Lung (tissue), 12 donors: ENCODE data around the gene TSSC4. TPM values are rescaled to one million over a fixed set of nuclear protein-coding genes. Genes with fewer than 3 reads are reported as not detected.

Source experiments
- ATAC-seq: fragments of 200-7000 bp; cut with Tn5 transposase; one replicate; pipeline ENCODE4 v1.9.1; 2020; ENCODE audit warnings: moderate number of reproducible peaks; ENCODE audit not compliant: insufficient read depth, low FRiP score
- DNase-seq, 3 donors: peaks; one replicate each; pipeline ENCODE4 v3.0.0-alpha.2; 2013 to 2017
- H3K27ac ChIP-seq, 2 donors: one replicate each; pipeline ENCODE4 v1.5.1; 2013; ENCODE audit warnings: mild to moderate bottlenecking in 2 of 2, moderate library complexity in 2 of 2, control low read depth in 1 of 2, inconsistent platforms in 1 of 2, low read depth in 1 of 2, low read length in 1 of 2
- H3K27me3 ChIP-seq, 3 donors: one replicate each; pipeline ENCODE4 v1.5.1; 2013; ENCODE audit warnings: low read length in 2 of 3; ENCODE audit not compliant: control insufficient read depth in 3 of 3, insufficient read depth in 3 of 3
- H3K36me3 ChIP-seq, 4 donors: one replicate each; pipeline ENCODE4 v1.5.1; 2013; ENCODE audit warnings: low read length in 4 of 4, mild to moderate bottlenecking in 1 of 4, moderate library complexity in 1 of 4; ENCODE audit not compliant: control insufficient read depth in 4 of 4, insufficient read depth in 4 of 4
- H3K4me1 ChIP-seq, 5 donors: one replicate each; pipeline ENCODE4 v1.5.1; 2013; ENCODE audit warnings: low read length in 5 of 5, mild to moderate bottlenecking in 2 of 5, moderate library complexity in 1 of 5; ENCODE audit not compliant: control insufficient read depth in 5 of 5, insufficient read depth in 5 of 5
- H3K4me3 ChIP-seq: one replicate; pipeline ENCODE4 v1.5.1; 2013; ENCODE audit warnings: mild to moderate bottlenecking, control low read depth, moderate library complexity
- H3K9ac ChIP-seq, 2 donors: one replicate each; pipeline ENCODE4 v1.5.1; 2013; ENCODE audit warnings: low read length in 2 of 2, control low read depth in 1 of 2; ENCODE audit not compliant: insufficient read depth in 1 of 2
- H3K9me3 ChIP-seq, 4 donors: one replicate each; pipeline ENCODE4 v1.5.1; 2013; ENCODE audit warnings: low read length in 3 of 4, mild to moderate bottlenecking in 1 of 4, moderate library complexity in 1 of 4; ENCODE audit not compliant: control insufficient read depth in 4 of 4, insufficient read depth in 3 of 4
- WGBS, 2 donors: extraction: QIAGEN DNeasy Blood & Tissue Kit; methylation state at CpG; one replicate each; pipeline ENCODE4 v1.1.7; 2013; 5-methylcytosine and 5-hydroxymethylcytosine counted together
- polyA plus RNA-seq, 2 donors: library from polyadenylated mRNA; stranded (reverse); fragments of 200-250 nt; gene quantifications; one replicate each; pipeline ENCODE4 v1.2.1, GENCODE V29; 2013
- total RNA-seq, 2 donors: library from RNA; depleted of rRNA in 1 of 2; stranded (reverse); fragments of >200 nt in 1 of 2; gene quantifications; one replicate each; pipeline ENCODE4 v1.2.1, GENCODE V29; 2014 to 2021
- TF ChIP-seq, protein P1 (sequence below): IDR thresholded peaks from 2 replicates; pipeline ENCODE4 v1.5.1; 2012; ENCODE audit warnings: mild to moderate bottlenecking; ENCODE audit errors: control extremely low read depth, extremely low read depth
- donor health status: control.
- donor health status: control.
- donor health status: Bipolar disorder and iron deficiency.
- donor health status: healthy.
- donor health status: DM: yes; HTN: yes; CAD: no.

TSSC4 gene
- total and polyA plus RNA-seq, 4 donors: 25.1 to 56.5 (median 49.8) TPM

DNA sequence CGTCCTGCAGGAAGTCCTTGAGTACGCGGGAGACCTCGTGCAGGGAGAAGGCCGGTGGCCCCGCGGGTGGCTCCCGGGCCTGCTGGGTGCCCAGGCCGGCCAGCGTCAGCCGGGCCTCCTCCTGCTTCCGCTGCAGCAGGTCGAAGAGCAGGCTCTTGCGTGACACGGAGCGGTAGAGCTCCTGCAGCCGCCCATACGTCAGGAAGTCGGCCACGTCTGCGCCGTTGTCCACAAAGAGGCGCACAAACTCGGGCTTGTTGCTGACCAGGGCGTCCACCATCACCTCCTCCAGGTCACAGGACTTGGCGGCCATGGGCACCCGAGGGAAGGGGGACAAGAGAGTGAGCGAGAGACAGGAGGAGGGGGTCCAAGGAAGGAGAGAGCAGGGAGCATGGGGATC is 14.6 kb downstream of the TSSC4 start:
- H3K9ac ChIP-seq: no peak overlapping the region
- WGBS, 2 donors: 87 to 92% methylated on average over 25 to 28 of the region's 28 CpGs
- no peak overlapping the region for H3K27ac ChIP-seq
- ATAC-seq (no peak), DNase-seq (no peak)
- H3K27me3 ChIP-seq: no peaks in the 10 kb centered on the region
- no peak overlapping the region for H3K4me3 ChIP-seq
- H3K4me1 ChIP-seq: peaks cover 0 to 8% (median 1%) of the 10 kb centered on the region in 5 donors
- H3K36me3 ChIP-seq: no peaks in the 10 kb centered on the region
- TF ChIP-seq, protein P1, sequence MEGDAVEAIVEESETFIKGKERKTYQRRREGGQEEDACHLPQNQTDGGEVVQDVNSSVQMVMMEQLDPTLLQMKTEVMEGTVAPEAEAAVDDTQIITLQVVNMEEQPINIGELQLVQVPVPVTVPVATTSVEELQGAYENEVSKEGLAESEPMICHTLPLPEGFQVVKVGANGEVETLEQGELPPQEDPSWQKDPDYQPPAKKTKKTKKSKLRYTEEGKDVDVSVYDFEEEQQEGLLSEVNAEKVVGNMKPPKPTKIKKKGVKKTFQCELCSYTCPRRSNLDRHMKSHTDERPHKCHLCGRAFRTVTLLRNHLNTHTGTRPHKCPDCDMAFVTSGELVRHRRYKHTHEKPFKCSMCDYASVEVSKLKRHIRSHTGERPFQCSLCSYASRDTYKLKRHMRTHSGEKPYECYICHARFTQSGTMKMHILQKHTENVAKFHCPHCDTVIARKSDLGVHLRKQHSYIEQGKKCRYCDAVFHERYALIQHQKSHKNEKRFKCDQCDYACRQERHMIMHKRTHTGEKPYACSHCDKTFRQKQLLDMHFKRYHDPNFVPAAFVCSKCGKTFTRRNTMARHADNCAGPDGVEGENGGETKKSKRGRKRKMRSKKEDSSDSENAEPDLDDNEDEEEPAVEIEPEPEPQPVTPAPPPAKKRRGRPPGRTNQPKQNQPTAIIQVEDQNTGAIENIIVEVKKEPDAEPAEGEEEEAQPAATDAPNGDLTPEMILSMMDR: no peak
- H3K9me3 ChIP-seq: no peaks in the 10 kb centered on the region

DNA sequence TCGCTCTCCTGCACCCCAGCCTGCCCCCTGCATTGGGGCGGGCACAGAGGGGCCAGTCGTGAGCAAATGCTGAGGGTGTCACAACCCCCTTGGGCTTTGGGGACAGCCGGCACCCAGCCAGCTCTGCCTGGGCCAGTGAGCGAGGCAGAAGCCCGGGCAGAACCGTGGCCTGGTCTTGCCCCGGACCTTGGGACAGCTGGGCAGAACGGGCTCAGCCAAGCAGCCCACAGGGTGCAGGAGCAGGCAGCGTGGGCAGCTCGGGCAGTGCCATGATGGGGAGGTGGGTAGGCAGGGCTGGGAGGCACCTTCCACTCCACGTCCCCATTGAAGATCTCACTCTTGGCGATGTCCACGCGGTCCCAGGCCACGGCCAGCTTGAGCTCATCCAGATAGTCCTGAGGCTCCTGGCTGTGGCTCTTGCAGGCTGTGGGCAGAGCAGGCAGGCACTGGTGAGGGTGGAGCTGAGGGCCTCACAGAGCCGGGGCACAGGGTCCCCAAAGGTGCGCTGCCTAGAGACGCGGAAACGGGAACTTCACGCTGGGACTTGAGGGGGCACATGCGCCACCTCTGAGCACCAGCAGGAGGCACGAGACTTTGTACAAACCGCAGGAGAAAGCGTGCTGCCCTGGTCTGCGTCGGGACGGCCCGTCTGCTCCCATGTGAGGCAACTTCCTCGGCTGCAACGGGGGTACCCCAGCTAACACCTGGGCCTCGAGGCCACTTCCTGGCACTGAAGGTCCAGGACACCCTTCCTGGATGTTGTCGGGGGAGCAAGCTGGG is 15.2 kb downstream of the TSSC4 start:
- Histone ChIP-seq H3K27ac (no peak overlapping the region), H3K4me1 (peaks cover 0 to 8% (median 0%) of the 10 kb centered on the region in 5 donors), H3K9ac (no peak overlapping the region), H3K4me3 (no peak overlapping the region), H3K36me3 (no peaks in the 10 kb centered on the region), H3K9me3 (no peaks in the 10 kb centered on the region), H3K27me3 (no peaks in the 10 kb centered on the region)
- TF ChIP-seq, protein P1: no peak
- no peak for DNase-seq
- WGBS, 2 donors: 78 to 81% methylated on average over 34 of the region's 34 CpGs
- ATAC-seq: no peak

- Histone ChIP-seq H3K27me3 (no peaks in the 10 kb centered on the region), H3K27ac (no peak overlapping the region), H3K9me3 (no peaks in the 10 kb centered on the region), H3K4me3 (no peak overlapping the region), H3K4me1 (peaks cover 0 to 5% (median 0%) of the 10 kb centered on the region in 5 donors), H3K36me3 (no peaks in the 10 kb centered on the region), H3K9ac (no peak overlapping the region)
- 84 to 90% methylated on average over 18 of the region's 18 CpGs for WGBS, 2 donors
- no peak for ATAC-seq
- TF ChIP-seq, protein P1: no peak
- DNase-seq: no peak
Observed at GRCh38 chr11:2416765-2417164, 16.2 kb downstream of the TSSC4 start.
